ENCODE measurements around the gene UFC1. TPM values are rescaled to one million over a fixed set of nuclear protein-coding genes. Genes with fewer than 3 reads are reported as not detected.

UFC1 gene
- total RNA-seq, 1 donor from 2014 or later = 84.4 TPM

DNA sequence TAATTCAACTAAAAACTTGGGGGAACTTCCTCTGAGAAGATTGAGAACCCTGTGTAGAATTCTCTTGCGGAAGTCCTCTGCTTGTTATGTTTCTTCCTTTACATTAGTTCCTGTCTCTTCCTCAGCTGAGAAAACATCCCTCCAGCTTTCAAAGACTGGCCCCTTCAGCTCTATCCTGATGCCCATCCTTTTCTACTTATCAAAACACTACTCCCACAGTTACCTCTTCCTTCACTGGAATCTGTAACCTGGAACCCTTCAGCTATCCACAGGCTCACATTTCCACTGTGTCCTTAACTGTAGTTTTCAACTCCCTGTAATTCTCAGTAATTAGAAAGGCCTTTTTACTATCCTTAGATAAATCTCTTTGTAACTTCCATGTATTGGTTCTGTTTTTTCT, 15.3 kb upstream of the UFC1 start:
- no peak overlapping the region for H3K4me3 ChIP-seq
- peaks cover 26% of the 10 kb centered on the region for H3K4me1 ChIP-seq
- H3K9me3 ChIP-seq = no peaks in the 10 kb centered on the region
- ATAC-seq = no peak
- intact Hi-C loops (cut with DNase I) = no loop called here
- no peaks in the 10 kb centered on the region for H3K36me3 ChIP-seq
- no peaks in the 10 kb centered on the region for H3K27me3 ChIP-seq
- H3K27ac ChIP-seq = peak overlapping the region; percentile 53
- TF ChIP-seq, protein P1, sequence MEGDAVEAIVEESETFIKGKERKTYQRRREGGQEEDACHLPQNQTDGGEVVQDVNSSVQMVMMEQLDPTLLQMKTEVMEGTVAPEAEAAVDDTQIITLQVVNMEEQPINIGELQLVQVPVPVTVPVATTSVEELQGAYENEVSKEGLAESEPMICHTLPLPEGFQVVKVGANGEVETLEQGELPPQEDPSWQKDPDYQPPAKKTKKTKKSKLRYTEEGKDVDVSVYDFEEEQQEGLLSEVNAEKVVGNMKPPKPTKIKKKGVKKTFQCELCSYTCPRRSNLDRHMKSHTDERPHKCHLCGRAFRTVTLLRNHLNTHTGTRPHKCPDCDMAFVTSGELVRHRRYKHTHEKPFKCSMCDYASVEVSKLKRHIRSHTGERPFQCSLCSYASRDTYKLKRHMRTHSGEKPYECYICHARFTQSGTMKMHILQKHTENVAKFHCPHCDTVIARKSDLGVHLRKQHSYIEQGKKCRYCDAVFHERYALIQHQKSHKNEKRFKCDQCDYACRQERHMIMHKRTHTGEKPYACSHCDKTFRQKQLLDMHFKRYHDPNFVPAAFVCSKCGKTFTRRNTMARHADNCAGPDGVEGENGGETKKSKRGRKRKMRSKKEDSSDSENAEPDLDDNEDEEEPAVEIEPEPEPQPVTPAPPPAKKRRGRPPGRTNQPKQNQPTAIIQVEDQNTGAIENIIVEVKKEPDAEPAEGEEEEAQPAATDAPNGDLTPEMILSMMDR (IDR thresholded peaks at IDR 0.05) = no peak
- no peak for DNase-seq

DNA sequence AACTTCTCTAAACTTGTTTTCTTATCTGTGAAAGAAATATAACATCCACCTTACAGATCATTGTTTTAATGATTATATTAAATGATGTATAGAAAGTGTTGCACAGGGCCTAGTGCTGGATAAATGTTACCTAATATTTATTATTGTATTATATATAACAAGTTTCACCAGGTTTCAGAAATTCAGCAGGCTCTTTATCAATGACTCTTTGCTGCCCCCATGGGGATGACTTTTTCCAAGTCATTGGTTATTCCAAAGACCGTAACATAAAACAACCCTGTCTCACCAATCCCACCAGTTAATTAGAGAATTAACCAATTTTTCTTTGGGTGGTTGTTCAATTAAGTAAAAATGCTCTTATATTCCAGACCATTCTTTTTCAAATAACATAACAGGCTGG, 14.0 kb upstream of the UFC1 start:
- TF ChIP-seq, protein P1 (IDR thresholded peaks at IDR 0.05) = peak; percentile 58
- Histone ChIP-seq H3K27ac (no peak overlapping the region), H3K27me3 (no peaks in the 10 kb centered on the region), H3K4me1 (peaks cover 13% of the 10 kb centered on the region), H3K36me3 (no peaks in the 10 kb centered on the region), H3K9me3 (no peaks in the 10 kb centered on the region), H3K4me3 (no peak overlapping the region)
- DNase-seq = no peak
- ATAC-seq = peak; percentile 56
- intact Hi-C loops (cut with DNase I) = no loop called here

DNA sequence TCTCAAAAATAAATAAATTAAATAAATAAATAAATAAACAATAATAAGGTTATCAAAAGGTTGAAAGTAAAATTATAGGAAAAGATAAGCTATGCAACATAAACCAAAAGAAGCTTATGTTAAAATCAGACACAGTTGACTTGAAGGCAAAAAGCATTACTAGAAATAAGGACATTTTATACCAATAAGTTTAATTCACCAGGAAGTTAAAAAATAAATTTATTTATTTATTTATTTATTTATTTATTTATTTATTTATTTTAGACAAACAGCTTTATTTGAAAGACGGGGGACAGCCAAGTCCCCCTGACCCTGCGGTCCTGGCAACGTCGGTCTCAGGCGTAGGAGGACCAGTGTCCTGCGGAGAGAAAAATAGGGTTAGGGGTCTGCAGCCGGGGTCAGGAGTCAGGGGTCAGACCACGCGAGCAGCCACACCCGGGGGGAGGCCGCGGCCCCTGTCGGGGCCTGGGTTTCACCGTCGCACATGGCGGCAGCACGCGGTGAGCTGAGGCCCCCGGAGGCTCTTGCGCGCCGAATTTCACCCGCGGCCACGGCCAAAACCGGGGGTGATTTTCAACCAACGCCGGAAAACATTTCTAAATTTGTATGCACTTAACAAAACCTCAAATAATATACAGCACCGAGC, 12.9 kb upstream of the UFC1 start:
- TF ChIP-seq, protein P1 (IDR thresholded peaks at IDR 0.05) = no peak
- Histone ChIP-seq H3K4me1 (peaks cover 12% of the 10 kb centered on the region), H3K9me3 (no peaks in the 10 kb centered on the region), H3K27ac (no peak overlapping the region), H3K4me3 (no peak overlapping the region), H3K27me3 (no peaks in the 10 kb centered on the region), H3K36me3 (no peaks in the 10 kb centered on the region)
- ATAC-seq (no peak), DNase-seq (no peak)
- intact Hi-C loops (cut with DNase I) = no loop called here

DNA sequence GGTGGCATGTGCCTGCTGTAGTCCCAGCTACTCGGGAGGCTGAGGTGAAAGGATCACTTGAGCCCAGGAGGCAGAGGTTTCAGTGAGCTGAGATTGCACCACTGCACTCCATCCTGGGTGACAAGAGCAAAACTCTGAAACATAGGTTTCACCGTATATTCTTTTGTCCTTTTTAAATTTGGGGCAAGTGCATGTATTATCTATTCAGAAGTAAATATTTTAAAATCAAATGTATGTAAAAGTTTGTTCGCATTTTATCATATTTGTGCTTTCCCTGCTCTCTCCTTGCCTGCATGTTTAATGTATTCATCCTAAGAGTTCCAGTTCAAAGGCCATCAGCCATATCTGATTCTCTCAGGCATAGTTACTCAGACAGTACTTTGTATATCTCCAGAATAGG, 7.9 kb upstream of the UFC1 start:
- no peaks in the 10 kb centered on the region for H3K9me3 ChIP-seq
- no peak overlapping the region for H3K27ac ChIP-seq
- H3K4me1 ChIP-seq = no peaks in the 10 kb centered on the region
- DNase-seq = no peak
- TF ChIP-seq, protein P1 (IDR thresholded peaks at IDR 0.05) = no peak
- no peak overlapping the region for H3K4me3 ChIP-seq
- intact Hi-C loops (cut with DNase I) = no loop called here
- H3K36me3 ChIP-seq = no peaks in the 10 kb centered on the region
- ATAC-seq = no peak
- H3K27me3 ChIP-seq = no peaks in the 10 kb centered on the region

DNA sequence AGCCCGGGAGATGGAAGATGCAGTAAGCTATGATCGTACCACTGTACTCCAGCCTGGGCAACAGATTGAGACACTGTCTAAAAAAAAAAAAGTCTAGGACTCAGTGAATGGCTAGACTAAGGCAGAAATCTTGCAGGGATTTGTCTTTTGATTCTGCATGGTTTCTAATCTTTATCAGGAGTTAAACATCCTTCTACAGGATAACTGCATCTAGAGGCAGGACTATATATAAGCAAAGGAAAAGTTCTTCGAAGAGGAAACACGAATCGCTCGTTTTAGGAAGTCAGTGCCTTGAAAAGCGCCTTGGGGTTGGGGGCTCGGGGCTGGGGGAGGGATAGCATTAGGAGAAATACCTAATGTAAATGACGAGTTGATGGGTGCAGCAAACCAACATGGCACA, 602 bp upstream of the UFC1 start:
- no peaks in the 10 kb centered on the region for H3K27me3 ChIP-seq
- intact Hi-C loops (cut with DNase I) = no loop called here
- DNase-seq = no peak
- peak overlapping the region; percentile 92 for H3K4me3 ChIP-seq
- H3K27ac ChIP-seq = peak overlapping the region; percentile 98
- TF ChIP-seq, protein P1 (IDR thresholded peaks at IDR 0.05) = no peak
- no peak for ATAC-seq
- H3K4me1 ChIP-seq = peaks cover 14% of the 10 kb centered on the region
- peaks cover 6% of the 10 kb centered on the region for H3K36me3 ChIP-seq
- H3K9me3 ChIP-seq = no peaks in the 10 kb centered on the region

DNA sequence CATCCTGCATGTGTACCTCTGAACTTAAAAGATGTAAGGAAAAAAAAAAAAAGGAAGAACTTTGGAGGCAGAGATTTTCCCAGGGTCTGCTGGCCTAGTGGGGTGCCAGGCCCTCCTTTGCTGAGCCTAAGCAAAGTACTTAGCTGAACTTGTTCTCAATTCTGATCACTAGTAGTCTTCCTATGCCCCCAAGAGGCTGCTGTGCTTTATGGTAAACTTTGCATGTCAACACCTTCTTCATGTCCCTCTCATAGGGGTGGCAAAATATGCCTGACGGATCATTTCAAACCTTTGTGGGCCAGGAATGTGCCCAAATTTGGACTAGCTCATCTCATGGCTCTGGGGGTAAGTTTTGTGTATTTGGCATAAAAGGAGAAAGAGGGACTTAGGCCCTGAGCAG, 4.1 kb downstream of the UFC1 start:
- Histone ChIP-seq H3K4me1 (peaks cover 32% of the 10 kb centered on the region), H3K36me3 (peaks cover 18% of the 10 kb centered on the region), H3K9me3 (no peaks in the 10 kb centered on the region), H3K27me3 (no peaks in the 10 kb centered on the region), H3K27ac (no peak overlapping the region), H3K4me3 (no peak overlapping the region)
- no peak for DNase-seq
- intact Hi-C loops (cut with DNase I) = no loop called here
- TF ChIP-seq, protein P1 (IDR thresholded peaks at IDR 0.05) = no peak
- ATAC-seq = no peak

Measured in upper lobe of right lung (tissue), 1 donor.